K562 (cell line): ENCODE results near the gene NUP88. TPM values are rescaled to one million over a fixed set of nuclear protein-coding genes. Genes with fewer than 3 reads are reported as not detected.

Source experiments
- ILF3 ChIP-seq: fragments of 450-650 bp; IDR thresholded peaks from 2 replicates; pipeline ENCODE4 v1.6.1; 2018; ENCODE audit warnings: antibody characterized with exemption, mild to moderate bottlenecking, moderate library complexity, borderline replicate concordance
- MEF2A ChIP-seq: IDR thresholded peaks from 2 replicates; pipeline ENCODE4 v1.6.1; 2011; ENCODE audit warnings: low read depth, mild to moderate bottlenecking, low read length, moderate library complexity; ENCODE audit not compliant: control insufficient read depth
- RAD51 ChIP-seq: fragments of 450-650 bp; IDR thresholded peaks from 2 replicates; pipeline ENCODE4 v1.7.1; 2016; ENCODE audit warnings: low read depth, mild to moderate bottlenecking, borderline replicate concordance
- RBM14 ChIP-seq: fragments of 200-400 bp; formaldehyde crosslinking; IDR thresholded peaks from 2 replicates; pipeline ENCODE4 v1.6.1; 2018; ENCODE audit warnings: low read depth, mild to moderate bottlenecking, low read length, moderate library complexity, borderline replicate concordance; ENCODE audit not compliant: insufficient read depth
- RUNX1 ChIP-seq: sonication (generic); IDR thresholded peaks from 2 replicates; pipeline ENCODE4 v1.6.1; 2016; ENCODE audit warnings: antibody characterized with exemption, low read depth
- SAFB2 ChIP-seq: fragments of 200-400 bp; formaldehyde crosslinking; IDR thresholded peaks from 2 replicates; pipeline ENCODE4 v1.6.1; 2018; ENCODE audit warnings: borderline replicate concordance, low read length, low read depth, moderate library complexity; ENCODE audit not compliant: severe bottlenecking
- SUPT5H ChIP-seq: fragments of 450-650 bp; IDR thresholded peaks from 2 replicates; pipeline ENCODE4 v1.6.1; 2016
- ZBTB40 ChIP-seq, 2 experiments: fragments of 450-650 bp in 1 of 2; sonication (generic) in 1 of 2; formaldehyde crosslinking in 1 of 2; IDR thresholded peaks; 2 replicates each; pipeline versions ENCODE4 v1.7.1 to v1.9.0; 2016 to 2022; ENCODE audit warnings: inconsistent platforms in 1 of 2, mild to moderate bottlenecking in 1 of 2, missing genetic modification reagents in 1 of 2
- polyA plus RNA-seq, 8 experiments: library from polyadenylated mRNA; depleted of rRNA in 4 of 8; stranded (reverse) in 5 of 8; unstranded in 3 of 8; fragments of >200 nt; fragmentation: Nextera tagmentation in 2 of 8; fragmentation: Illumina TruSeq in 1 of 8; extraction: Ambion mirVana in 2 of 8; extraction: Trizol in 1 of 8; gene quantifications; 2 replicates each; pipeline versions ENCODE4 v1.2.1 to v1.2.3, GENCODE V29; 2011 to 2014; ENCODE audit warnings: inconsistent platforms in 1 of 8, missing spikeins in 1 of 8
- total RNA-seq, 7 experiments: library from RNA; depleted of rRNA in 6 of 7; stranded (reverse); fragments of >200 nt in 6 of 7; fragmentation: Illumina TruSeq in 2 of 7; extraction: Trizol in 2 of 7; gene quantifications; 2 replicates each; pipeline versions ENCODE4 v1.2.1 to v1.2.3, GENCODE V29; 2011 to 2021; ENCODE audit warnings: low replicate concordance in 1 of 7

NUP88 gene
- total and polyA plus RNA-seq, 9 of the 15 experiments (the other 6 are each of a cell fraction or from before 2014, with no cell fraction given) = 59.9 to 160 (median 119) TPM

GRCh38 chr17:5431949-5432556, 12.6 kb upstream of the NUP88 start (continued):
- TF ChIP-seq ZBTB40 (IDR thresholded peaks at IDR 0.05) = no peak
- TF ChIP-seq ZBTB40 (CRISPR knock-in tag; IDR thresholded peaks at IDR 0.05) = no peak
- no peak for TF ChIP-seq RBM14
- TF ChIP-seq MEF2A = no peak
- no peak for TF ChIP-seq SAFB2
- no peak for TF ChIP-seq ILF3
- peak; percentile 55 for TF ChIP-seq SUPT5H
- no peak for TF ChIP-seq RUNX1
- TF ChIP-seq RAD51 = no peak
